ENCODE data around the gene KCNG4.

KCNG4 gene, protein sequence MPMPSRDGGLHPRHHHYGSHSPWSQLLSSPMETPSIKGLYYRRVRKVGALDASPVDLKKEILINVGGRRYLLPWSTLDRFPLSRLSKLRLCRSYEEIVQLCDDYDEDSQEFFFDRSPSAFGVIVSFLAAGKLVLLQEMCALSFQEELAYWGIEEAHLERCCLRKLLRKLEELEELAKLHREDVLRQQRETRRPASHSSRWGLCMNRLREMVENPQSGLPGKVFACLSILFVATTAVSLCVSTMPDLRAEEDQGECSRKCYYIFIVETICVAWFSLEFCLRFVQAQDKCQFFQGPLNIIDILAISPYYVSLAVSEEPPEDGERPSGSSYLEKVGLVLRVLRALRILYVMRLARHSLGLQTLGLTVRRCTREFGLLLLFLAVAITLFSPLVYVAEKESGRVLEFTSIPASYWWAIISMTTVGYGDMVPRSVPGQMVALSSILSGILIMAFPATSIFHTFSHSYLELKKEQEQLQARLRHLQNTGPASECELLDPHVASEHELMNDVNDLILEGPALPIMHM

DNA sequence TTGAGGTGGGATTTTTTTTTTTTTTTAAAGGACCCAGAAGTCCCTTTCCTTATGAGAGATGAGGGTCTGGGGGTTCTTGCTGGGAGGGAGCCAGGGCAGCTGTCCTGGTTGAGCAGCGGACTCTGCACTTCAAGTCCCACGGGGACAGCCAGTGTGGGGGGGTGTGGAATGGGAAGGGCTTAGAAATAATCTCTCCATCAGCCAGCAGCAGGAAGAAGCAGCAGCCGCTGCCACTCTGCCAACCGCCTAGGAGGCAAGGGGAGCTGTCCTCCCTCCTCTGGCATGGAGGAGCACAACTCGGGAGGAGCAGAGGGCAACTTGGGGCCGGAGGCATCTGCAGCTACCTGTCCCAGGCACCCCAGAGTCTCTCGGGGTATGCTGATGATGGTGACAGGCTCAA lies at the start of gene KCNG4:
Gene KCNG4, minus strand, starts transcription at position 104 of the 400 bp plus-strand sequence. CDS start 2,527 bp downstream, outside the sequence.
- DNase-seq: no peak

DNA sequence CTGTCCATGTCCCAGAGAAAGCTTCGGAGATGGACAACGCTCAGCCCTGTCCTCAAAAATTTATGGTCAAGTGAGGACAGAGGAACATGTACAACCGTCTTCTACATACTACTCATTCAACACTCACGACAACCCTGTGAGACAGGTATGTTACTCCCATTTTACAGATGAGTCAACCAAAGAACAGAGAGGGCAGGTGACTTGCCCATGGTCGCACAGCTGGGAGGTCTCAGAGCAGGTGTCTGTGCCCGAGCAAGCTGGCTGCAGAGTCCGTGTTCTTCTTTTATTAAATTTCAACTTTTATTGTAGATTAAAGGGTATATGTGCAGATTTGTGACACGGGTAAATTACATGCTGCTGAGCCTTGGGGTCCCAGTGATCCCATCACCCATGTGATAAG lies 49.1 kb upstream of the KCNG4 start:
- DNase-seq: no peak

- no peak for DNase-seq
These were observed 46.9 kb upstream of the KCNG4 start for GRCh38 chr16:84286578-84287240.

- no peak for DNase-seq
These were observed 44.4 kb upstream of the KCNG4 start for GRCh38 chr16:84284154-84284722.

DNA sequence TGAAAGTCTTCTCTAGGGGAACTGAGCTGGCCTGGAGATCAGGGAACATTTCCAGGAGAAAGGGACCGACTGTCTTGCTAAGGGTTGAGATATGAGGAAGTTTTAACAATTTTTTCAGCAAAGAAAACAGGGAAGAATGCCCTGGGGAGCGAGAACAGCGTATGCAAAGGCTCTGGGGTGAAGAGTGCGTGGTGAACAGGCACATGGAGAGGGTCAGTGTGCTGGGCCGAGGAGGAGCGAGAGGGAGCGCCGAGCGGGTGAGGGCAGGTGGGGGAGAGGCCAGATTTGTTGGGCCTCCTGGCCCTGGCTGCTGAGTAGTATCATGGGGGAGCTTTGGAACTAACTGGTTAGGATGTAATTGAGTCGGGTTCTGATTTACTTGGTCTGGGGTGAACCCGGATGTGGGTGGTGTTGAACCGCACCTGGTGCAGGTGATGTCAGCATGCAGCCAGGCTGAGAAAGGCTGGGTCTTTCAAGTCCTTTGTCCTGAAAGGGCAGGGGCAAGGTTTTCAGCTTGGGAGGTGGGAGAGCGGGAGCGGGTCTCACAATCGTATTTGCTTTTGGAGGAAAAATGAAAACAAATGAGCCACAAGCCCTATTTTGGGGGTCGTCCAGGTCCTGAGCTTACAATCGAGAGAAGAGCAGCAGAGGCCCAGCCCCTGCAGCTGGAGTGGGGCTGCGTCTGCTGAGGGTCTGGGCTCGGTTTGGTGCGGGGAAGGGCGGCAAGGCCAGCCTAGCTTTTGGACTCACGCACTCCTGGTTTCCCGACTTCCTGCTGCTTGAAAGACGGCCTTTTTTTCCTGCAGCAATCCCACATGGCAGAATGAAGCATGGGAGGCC lies 43.7 kb upstream of the KCNG4 start:
- no peak for DNase-seq

GRCh38 chr16:84282533-84282932 lies 42.7 kb upstream of the KCNG4 start:
- DNase-seq: no peak

DNA sequence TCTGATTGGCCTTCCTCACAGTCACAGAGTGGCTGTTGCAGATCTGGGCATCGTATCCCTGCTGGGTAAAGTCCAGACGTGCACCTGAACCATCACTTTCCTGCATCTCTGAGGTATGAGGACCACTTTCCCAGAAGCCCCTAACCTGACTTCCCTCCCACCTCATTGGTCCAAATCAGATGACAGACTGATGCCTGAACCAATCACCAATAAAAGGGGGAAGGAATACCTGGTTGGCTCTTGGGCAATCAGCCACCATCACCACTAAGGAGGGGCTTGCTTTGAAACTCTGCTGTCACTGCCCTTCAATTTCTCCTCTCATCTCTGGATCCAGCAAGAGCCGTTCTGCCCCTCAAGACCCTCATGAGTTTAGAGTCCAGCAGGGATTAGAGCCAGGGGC lies 41.3 kb upstream of the KCNG4 start:
- DNase-seq: no peak

- no peak for DNase-seq
These were observed 40.1 kb upstream of the KCNG4 start for GRCh38 chr16:84279881-84280280.

- DNase-seq: peak in 2 of 3 experiments; percentile 7 to 34
These were observed 39.2 kb upstream of the KCNG4 start for GRCh38 chr16:84278968-84279367.

- DNase-seq: no peak
These were observed 38.5 kb upstream of the KCNG4 start for GRCh38 chr16:84278333-84278732.

DNA sequence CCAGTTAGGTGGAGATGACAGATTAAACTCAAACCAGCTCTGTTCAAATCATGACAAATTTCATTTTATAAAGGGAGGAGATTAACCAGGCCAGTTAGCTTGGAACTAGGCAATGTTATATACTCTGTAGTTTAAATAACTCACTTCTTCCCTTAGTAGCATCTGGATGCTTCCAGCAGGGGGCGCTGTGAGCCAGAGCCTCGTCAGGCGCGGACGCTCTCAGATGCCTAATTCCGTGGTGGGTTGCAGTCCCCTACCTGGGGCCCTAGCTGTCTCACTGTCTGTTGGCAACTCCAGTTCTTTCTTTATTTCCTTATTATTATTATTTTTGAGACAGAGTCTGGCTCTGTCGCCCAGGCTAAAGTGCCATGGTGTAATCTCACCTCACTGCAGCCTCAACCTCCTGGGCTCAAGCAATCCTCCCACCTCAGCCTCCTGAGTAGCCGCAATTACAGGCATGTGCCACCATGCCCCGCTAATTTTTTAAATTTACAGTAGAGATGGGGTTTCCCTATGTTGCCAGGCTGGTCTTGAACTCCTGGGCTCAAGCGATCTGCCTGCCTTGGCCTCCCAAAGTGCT lies 37.5 kb upstream of the KCNG4 start:
- peak; percentile 26 to 73 (median 54) for DNase-seq

DNA sequence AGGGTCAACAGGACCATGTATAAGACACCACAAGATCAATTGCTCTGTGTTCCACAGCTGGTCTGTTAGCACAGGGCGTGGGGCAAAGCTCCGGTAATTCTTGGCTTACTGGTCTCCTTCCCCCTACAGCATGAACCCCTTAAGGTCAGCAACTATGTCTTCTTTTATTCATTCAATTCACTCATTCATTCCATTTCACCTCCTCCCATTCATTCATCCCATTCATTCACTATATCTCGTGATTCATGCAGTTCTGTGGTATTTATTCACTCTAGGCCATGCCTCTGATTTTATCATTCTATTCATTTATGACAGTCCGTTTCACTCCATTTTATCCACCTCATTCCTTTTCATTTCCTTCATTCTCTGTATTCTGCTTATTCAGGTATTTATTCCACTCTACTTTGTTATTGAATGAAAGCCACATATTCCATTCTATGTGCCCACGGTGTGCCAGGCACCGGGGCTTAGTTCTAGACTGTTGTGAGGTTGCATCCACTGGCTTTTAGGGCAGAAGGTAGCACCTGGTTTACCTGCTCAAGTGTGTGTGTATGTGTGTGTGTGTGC lies 35.9 kb upstream of the KCNG4 start:
- DNase-seq: no peak

GRCh38 chr16:84274515-84274914 lies 34.7 kb upstream of the KCNG4 start:
- DNase-seq: no peak

- no peak for DNase-seq
These were observed 33.0 kb upstream of the KCNG4 start for GRCh38 chr16:84272740-84273320.

GRCh38 chr16:84271866-84272265 lies 32.1 kb upstream of the KCNG4 start:
- no peak for DNase-seq

GRCh38 chr16:84271037-84271436 lies 31.2 kb upstream of the KCNG4 start:
- no peak for DNase-seq

GRCh38 chr16:84270531-84270930 lies 30.7 kb upstream of the KCNG4 start:
- no peak for DNase-seq

- no peak for DNase-seq
These were observed 30.3 kb upstream of the KCNG4 start for GRCh38 chr16:84270071-84270470.

- DNase-seq: peak in 2 of 3 experiments; percentile 29 to 42
These were observed 28.7 kb upstream of the KCNG4 start for GRCh38 chr16:84268291-84269040.

GRCh38 chr16:84267380-84267779 lies 27.6 kb upstream of the KCNG4 start:
- no peak for DNase-seq

GRCh38 chr16:84266451-84266850 lies 26.6 kb upstream of the KCNG4 start:
- peak; percentile 1 to 36 (median 34) for DNase-seq

All from NCI-H1417 (cell line).